Stimulated activated CD8-positive, alpha-beta memory T cell treated with anti-CD3 and anti-CD28 coated beads, Interleukin-4, amount 100 ng/mL, for 48 hours (primary cell): Measurements from ENCODE around the gene PAGR1.
A peak's percentile ranks its signal among the peaks of the same experiment; 100 is the strongest.
"Not testable (repeated sequence)": the region's sequence is repeated elsewhere in the genome, so short reads cannot be mapped to it uniquely, and the experiment has no call there.

Experiments
- DNase-seq: peaks from one replicate; pipeline ENCODE4 v3.0.0-alpha.2; 2020

Gene PAGR1

DNA sequence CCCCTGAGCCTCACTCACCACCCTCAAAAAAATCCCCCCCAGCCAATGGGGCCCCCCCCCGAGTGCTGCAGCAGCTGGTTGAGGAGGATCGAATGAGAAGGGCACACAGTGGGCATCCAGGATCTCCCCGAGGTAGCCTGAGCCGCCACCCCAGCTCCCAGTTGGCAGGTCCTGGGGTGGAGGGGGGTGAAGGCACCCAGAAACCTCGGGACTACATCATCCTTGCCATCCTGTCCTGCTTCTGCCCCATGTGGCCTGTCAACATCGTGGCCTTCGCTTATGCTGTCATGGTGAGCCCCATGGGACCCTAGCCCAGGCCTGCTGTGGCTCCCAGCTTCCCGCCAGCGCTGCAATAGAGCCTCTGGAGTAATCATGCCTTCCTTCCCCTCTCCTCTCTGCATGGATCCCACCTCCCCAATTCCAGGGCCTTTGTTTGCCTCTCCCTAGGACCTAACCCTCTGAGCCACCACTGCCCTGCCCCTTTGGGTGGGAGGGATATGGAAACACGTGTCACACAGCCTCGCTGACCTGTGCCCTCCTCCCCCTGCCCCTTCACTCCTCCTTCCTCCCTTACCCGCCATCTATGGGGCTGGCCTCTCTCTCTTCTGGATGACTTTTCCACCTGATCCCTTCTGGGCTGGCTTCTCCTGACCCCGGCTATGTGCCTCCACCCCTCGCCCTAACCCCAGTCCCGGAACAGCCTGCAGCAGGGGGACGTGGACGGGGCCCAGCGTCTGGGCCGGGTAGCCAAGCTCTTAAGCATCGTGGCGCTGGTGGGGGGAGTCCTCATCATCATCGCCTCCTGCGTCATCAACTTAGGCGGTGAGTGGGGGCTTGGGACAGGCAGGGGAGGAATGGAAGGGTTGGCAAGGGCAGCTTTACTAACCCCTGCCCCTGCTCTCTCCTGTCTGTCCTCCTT, 2.0 kb upstream of the PAGR1 start:
- no peak for DNase-seq

DNA sequence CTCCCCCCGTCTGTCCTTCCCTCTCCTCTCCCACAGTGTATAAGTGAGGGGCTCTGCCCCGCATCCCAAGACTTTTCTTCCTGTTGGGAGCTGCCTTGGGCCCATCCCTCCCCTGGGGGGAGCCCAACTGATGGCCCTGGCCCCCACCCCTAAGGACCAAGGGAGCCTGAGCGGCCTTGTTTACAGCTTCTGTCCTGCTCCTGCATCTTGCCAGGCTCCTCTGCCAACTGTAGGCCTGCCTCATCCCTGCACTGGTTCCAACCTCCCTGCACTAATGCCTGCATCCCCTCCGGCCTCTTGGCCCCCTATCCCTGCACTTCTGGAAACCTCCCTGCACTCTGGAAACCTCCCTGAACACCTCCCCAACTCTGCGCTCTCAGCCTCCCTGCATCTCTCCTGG, 1.4 kb upstream of the PAGR1 start:
- DNase-seq: no peak

- DNase-seq: peak; percentile 65
These were observed 775 bp upstream of the PAGR1 start for GRCh38 chr16:29815032-29815721.

- DNase-seq: peak; percentile 80
These were observed 916 bp downstream of the PAGR1 start for GRCh38 chr16:29816694-29817441.

DNA sequence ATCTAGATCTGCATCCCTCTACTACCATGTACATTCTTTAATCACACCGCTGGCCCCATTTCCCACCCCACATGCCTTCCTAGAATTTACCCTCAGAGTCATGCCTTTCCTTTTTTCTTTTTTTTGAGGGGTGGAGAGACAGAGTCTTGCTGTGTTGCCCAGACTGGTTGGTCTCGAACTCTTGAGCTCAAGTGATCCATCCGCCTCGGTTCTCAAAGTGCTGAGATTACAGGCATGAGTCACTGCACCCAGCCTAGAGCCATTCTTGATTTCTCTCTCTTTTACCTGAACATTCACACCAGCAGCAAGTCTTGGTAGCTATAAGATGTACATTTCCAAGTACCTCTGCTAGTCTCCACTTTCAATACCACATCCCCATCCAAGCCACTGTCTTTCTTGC, 2.1 kb downstream of the PAGR1 start:
- no peak for DNase-seq

DNA sequence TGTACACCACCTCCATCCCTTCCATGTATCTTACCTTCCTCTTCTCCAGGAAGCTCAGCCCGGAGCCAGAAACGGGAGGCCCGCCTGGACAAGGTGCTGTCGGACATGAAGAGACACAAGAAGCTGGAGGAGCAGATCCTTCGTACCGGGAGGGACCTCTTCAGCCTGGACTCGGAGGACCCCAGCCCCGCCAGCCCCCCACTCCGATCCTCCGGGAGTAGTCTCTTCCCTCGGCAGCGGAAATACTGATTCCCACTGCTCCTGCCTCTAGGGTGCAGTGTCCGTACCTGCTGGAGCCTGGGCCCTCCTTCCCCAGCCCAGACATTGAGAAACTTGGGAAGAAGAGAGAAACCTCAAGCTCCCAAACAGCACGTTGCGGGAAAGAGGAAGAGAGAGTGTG, 3.6 kb downstream of the PAGR1 start:
- DNase-seq: no peak

DNA sequence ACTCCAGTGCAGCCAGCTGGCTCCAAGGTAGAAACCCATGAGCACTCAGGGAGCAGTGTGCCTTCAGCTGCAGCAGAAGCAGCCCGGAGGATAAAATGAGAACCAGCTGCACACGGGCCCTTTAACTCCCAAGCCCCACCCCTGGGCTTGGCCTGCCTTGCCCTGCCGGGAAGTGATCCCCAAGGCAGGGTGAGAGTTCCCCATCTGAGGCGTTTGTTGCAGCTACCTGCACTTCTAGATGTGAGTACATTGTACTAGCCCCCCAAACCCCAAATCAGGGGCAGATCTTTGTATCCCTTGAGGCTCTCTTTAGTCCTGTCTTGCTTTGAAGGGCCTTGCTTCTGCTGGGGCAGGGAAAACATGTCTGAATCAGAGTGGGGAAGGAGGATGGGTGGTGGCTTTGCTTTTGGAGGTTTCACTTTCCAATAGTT, 4.3 kb downstream of the PAGR1 start, which contains the start of gene MVP:
Gene MVP, plus strand, starts transcription at position 192 of the 431 bp plus-strand sequence. CDS start 10,088 bp downstream, outside the sequence.
- peak; percentile 73 for DNase-seq

DNA sequence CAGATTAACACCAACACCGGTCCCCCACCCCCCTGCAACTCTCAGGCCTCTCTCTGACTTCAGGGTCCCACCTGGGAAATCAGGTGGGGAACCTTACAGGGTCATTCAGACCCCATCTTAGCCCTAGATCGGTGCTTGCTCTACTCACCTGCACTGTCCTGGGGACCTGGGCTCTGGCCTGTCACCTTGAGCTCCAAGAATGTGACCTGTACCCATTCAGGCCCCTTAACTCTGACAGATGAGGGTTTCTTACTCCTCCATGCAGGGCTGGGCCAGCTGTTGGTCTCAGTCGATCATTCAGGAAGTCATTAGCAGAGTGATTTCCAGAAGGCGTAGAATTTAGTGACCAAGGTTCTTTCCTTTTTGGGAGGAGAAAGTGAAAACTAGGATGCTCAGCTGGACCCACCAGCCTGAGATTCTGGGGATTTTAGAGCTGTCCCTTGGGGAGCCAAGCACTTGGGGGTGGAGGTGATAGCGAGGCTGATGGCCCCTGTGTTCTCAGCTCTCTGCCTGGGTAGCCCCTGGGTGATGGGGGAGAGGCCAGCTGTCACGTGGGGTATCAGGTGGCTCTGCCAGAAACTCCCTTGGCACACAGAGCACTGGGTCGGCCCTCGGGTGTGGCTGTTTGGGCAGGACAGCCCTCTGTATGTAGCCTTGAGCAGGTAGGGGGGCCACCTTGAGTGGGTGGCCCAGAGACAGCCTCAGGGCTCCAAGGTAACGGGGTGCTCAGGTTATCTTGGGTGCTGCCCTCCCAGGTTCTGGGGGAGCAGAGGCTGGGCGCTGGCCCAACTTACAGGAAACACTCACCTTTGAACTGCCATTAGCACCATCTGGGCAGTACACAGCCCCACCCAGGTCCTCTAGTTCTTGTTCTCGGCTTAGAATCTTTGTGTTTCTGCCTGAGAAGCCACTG, 5.0 kb downstream of the PAGR1 start:
- peak; percentile 76 for DNase-seq

DNA sequence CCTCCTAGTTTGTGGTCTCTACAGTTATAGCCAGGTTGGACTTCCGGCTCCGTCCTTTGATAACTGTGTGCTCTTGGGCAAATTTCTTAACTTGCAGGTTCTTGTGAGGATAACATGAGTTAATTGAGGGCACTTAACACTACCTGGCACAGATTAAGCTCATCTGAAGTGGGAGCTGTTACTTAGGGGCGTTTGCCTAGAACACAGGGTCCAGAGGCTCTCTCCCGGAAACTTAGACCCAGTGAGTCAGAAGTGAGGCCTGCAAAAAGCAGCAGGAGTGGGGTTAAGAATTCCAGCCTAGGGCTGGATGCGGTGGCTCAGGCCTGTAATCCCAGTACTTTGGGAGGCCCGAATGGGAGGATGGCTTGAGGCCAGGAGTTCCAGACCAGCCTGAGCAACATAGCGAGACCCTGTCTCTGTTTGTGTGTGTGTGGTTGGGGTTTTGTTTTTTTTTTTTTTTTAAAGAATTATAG, 5.7 kb downstream of the PAGR1 start:
- DNase-seq: no peak

DNA sequence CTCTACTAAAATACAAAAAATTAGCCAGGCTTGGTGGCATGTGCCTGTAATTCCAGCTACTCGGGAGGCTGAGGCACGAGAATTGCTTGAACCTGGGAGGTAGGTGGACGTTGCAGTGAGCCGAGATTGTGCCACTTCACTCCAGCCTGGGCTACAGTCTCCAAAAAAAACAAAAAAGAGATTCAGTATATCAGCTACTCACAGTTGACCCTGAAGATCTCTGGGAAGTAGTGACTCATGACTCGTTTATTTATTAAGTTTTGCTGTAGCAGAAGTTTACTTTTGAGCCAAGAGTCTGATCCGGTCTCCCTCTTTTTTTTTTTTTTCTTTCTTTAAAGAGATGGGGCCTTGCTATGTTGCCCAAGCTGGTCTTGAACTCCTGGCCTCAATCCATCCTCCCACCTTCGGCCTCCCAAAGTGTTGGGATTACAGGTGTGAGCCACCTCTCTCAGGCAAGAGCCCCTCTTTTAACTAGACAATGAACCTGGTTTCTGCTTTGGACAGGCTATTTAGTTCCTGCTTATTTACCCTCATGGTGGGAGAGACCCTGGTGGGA, 8.7 kb downstream of the PAGR1 start:
- no peak for DNase-seq

GRCh38 chr16:29825145-29826044, 9.4 kb downstream of the PAGR1 start:
- peak; percentile 67 for DNase-seq

- no peak for DNase-seq
These were observed 10.4 kb downstream of the PAGR1 start for GRCh38 chr16:29826342-29826695.

DNA sequence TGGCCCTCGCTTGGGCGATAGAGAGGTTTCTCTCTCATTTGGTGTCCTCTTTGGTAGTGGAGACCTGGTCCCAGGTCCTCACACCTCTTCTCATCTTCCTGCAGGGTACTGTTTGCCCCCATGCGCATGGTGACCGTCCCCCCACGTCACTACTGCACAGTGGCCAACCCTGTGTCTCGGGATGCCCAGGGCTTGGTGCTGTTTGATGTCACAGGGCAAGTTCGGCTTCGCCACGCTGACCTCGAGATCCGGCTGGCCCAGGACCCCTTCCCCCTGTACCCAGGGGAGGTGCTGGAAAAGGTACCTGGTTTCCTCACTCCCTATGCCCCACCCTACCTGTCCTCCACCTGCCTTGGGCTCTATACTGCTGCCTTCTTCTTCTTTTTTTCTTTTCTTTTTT, 14.8 kb downstream of the PAGR1 start:
- DNase-seq: no peak

DNA sequence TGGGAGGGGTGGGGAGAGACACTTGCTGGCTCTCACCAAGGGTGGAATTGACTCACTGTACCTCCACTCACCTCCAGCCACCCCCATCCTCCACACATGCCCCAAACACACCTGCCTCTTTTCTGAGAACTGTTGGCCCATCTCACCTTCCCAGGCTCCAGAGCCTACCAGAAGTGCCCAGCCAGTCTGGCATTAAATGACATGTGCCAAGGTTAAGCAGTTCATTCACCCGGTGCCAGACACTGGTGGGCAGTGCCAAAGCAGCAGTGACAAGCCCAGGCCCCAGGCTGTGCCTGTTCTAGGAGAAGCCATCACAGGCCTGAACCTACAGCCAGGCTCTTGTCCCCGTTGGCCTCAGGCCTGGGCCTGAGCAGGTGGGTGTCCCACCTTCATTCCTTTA, 15.5 kb downstream of the PAGR1 start:
- DNase-seq: no peak

- DNase-seq: not testable (repeated sequence)
These were observed 17.3 kb downstream of the PAGR1 start for GRCh38 chr16:29833219-29833618.

GRCh38 chr16:29834079-29834478, 18.1 kb downstream of the PAGR1 start:
- DNase-seq: peak; percentile 45

DNA sequence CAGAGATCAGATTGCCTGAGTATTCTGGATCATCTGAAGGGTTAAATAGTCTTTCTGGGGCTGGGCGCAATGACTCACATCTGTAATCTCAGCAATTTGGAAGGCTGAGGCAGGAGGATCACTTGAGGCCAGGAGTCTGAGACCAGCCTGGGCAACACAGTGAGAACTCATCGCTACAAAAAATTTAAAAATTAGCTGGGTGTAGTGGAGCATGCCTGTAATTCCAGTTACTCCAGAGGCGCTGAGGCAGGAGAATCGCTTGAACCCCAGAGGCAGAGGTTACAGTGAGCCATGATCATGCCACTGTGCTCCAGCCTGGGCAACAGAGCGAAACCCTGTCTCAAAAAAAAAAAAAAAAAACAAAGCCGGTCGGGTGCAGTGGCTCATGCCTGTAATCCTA, 20.0 kb downstream of the PAGR1 start:
- no peak for DNase-seq

GRCh38 chr16:29836623-29837022, 20.7 kb downstream of the PAGR1 start:
- DNase-seq: no peak

DNA sequence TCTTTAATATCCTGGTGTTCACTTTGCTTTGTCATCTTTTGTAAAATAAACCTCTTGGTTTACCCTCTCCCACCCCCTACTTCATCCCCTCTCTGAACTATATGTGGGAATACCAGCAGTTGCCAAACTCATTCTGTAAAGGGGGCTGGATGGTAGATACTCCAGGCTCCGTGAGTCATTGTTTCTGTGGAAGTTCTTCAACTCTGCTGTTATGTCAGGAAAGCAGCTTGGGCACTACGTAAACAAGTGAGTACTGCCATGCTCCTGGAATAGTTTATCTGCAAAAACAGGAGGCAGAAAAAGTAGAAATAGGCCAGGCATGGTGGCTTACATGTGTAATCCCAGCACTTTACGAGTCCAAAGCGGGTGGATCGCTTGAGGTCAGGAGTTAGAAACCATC, 21.9 kb downstream of the PAGR1 start:
- DNase-seq: no peak

DNA sequence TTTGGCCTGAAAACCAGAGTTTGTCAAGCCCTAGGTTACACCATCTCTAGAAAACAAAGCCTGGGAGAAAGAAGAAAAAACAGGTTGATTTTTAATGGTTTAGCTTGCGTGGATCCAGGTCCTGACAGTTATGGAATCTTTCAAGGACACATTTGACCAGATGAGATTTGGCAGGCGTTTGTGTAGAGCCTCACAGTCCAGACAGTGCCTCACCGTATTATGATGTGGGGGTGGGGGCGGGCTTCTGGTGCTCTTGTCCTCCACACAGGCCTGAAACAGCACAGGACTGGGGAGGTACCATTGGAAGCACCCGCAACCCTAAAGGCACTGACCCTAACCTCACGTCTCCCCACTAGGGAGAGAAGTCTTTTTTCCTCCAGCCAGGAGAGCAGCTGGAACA, 23.9 kb downstream of the PAGR1 start:
- no peak for DNase-seq

DNA sequence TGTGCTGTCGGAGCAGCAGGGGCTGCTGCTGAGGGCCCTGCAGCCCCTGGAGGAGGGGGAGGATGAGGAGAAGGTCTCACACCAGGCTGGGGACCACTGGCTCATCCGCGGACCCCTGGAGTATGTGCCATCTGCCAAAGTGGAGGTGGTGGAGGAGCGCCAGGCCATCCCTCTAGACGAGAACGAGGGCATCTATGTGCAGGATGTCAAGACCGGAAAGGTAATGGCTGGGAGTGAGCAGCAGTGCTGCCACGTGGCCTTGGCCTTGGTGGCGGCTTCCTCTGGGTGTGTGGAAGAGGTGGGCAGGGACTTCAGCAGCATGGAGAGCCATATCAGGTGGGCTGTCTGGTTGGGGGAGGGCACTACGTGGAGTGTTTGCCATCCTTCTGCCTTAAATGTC, 24.3 kb downstream of the PAGR1 start:
- no peak for DNase-seq
